HEK293 (cell line): ENCODE data around the gene ZNF358.

Experiments used
- CTCF ChIA-PET: fragments of 350-600 bp; formaldehyde crosslinking; extraction: SDS; loops from one replicate; lab custom pipeline; 2021; ENCODE audit warnings: antibody characterized with exemption; lab: Yijun Ruan, JAX
- POLR2A ChIA-PET: fragments of 300-600 bp; formaldehyde crosslinking; extraction: SDS; loops from one replicate; lab custom pipeline; 2020; ENCODE audit warnings: antibody characterized with exemption, inconsistent platforms; lab: Yijun Ruan, JAX
- H3K27ac ChIP-seq: fragments of 200-500 bp; sonication (Bioruptor generic); 2 replicates; pipeline ENCODE4 v1.5.1; 2014; ENCODE audit warnings: low read depth, low read length, control low read depth, inconsistent platforms; ENCODE audit errors: extremely low read depth
- H3K36me3 ChIP-seq, 2 experiments: fragments of 200-500 bp in 1 of 2; sonication (Bioruptor generic) in 1 of 2; 1 replicate in 1 of 2; 2 replicates in 1 of 2; pipeline ENCODE4 v1.5.1; 2014 to 2017; ENCODE audit warnings: inconsistent platforms in 2 of 2, low read length in 2 of 2; ENCODE audit not compliant: control insufficient read depth in 2 of 2, insufficient read depth in 1 of 2
- H3K4me1 ChIP-seq: fragments of 200-500 bp; sonication (Bioruptor generic); 2 replicates; pipeline ENCODE4 v1.5.1; 2014; ENCODE audit warnings: mild to moderate bottlenecking, low read length, inconsistent platforms; ENCODE audit not compliant: control insufficient read depth, insufficient read depth
- H3K4me3 ChIP-seq: 2 replicates; pipeline ENCODE4 v1.5.1; 2011; ENCODE audit warnings: low read depth, mild to moderate bottlenecking, control low read depth, low read length, moderate library complexity
- H3K9me3 ChIP-seq: fragments of 200-500 bp; sonication (Bioruptor generic); 2 replicates; pipeline ENCODE4 v1.5.1; 2014; ENCODE audit warnings: low read depth, low read length, inconsistent platforms; ENCODE audit not compliant: control insufficient read depth, insufficient read depth
- BCL11A ChIP-seq: fragments of 450-650 bp; formaldehyde crosslinking; IDR thresholded peaks from 2 replicates; pipeline ENCODE4 v1.5.1; 2016; ENCODE audit warnings: low read depth, missing biosample characterization, missing genetic modification characterization
- MYNN ChIP-seq: fragments of 450-650 bp; formaldehyde crosslinking; IDR thresholded peaks from 2 replicates; pipeline ENCODE4 v1.5.1; 2016; ENCODE audit warnings: missing biosample characterization, missing genetic modification characterization, borderline replicate concordance
- PRDM1 ChIP-seq: fragments of 450-650 bp; formaldehyde crosslinking; IDR thresholded peaks from 2 replicates; pipeline ENCODE4; 2016; ENCODE audit warnings: missing biosample characterization, missing genetic modification characterization
- REPIN1 ChIP-seq: fragments of 450-650 bp; formaldehyde crosslinking; IDR thresholded peaks from 2 replicates; pipeline ENCODE4 v1.5.1; 2017; ENCODE audit warnings: missing biosample characterization, missing genetic modification characterization, low read depth
- SETDB1 ChIP-seq: IDR thresholded peaks from one replicate; pipeline ENCODE4 v1.6.1; 2017; ENCODE audit warnings: mild to moderate bottlenecking, low read length, moderate library complexity, mixed read lengths; ENCODE audit not compliant: insufficient read length
- ZBTB17 ChIP-seq: fragments of 450-650 bp; formaldehyde crosslinking; IDR thresholded peaks from 2 replicates; pipeline ENCODE4 v1.5.1; 2016; ENCODE audit warnings: missing biosample characterization, missing genetic modification characterization
- ZNF138 ChIP-seq: fragments of 450-650 bp; formaldehyde crosslinking; IDR thresholded peaks from 2 replicates; pipeline ENCODE4 v1.5.1; 2016; ENCODE audit warnings: missing biosample characterization, missing genetic modification characterization, borderline replicate concordance
- ZNF146 ChIP-seq: fragments of 450-650 bp; formaldehyde crosslinking; IDR thresholded peaks from 2 replicates; pipeline ENCODE4 v1.5.1; 2016; ENCODE audit warnings: missing biosample characterization, missing genetic modification characterization
- ZNF221 ChIP-seq: fragments of 450-650 bp; formaldehyde crosslinking; IDR thresholded peaks from 2 replicates; pipeline ENCODE4 v1.5.1; 2017; ENCODE audit warnings: missing biosample characterization, missing genetic modification characterization, borderline replicate concordance
- ZNF239 ChIP-seq: fragments of 450-650 bp; formaldehyde crosslinking; IDR thresholded peaks from 2 replicates; pipeline ENCODE4 v1.5.1; 2016; ENCODE audit warnings: missing biosample characterization, missing genetic modification characterization
- ZNF274 ChIP-seq, 2 experiments: fragments of 200-500 bp in 1 of 2; fragments of 450-650 bp in 1 of 2; sonication (Bioruptor generic) in 1 of 2; formaldehyde crosslinking in 1 of 2; IDR thresholded peaks; 2 replicates each; pipeline versions ENCODE4 v1.5.1 to v1.6.1; 2014 to 2016; ENCODE audit warnings: borderline replicate concordance in 1 of 2, inconsistent platforms in 1 of 2, low read length in 1 of 2, missing biosample characterization in 1 of 2, missing genetic modification characterization in 1 of 2
- ZNF48 ChIP-seq: fragments of 450-650 bp; formaldehyde crosslinking; IDR thresholded peaks from 2 replicates; pipeline ENCODE4 v1.5.1; 2016; ENCODE audit warnings: missing biosample characterization, missing genetic modification characterization
- ZNF558 ChIP-seq: fragments of 450-650 bp; formaldehyde crosslinking; IDR thresholded peaks from 2 replicates; pipeline ENCODE4 v1.5.1; 2016; ENCODE audit warnings: missing biosample characterization, missing genetic modification characterization
- ZNF560 ChIP-seq: fragments of 450-650 bp; formaldehyde crosslinking; IDR thresholded peaks from 2 replicates; pipeline ENCODE4 v1.5.1; 2017; ENCODE audit warnings: missing biosample characterization, missing genetic modification characterization, borderline replicate concordance
- ZNF792 ChIP-seq: fragments of 450-650 bp; formaldehyde crosslinking; IDR thresholded peaks from 2 replicates; pipeline ENCODE4 v1.5.1; 2016; ENCODE audit warnings: missing biosample characterization, missing genetic modification characterization
- ZSCAN23 ChIP-seq: fragments of 450-650 bp; formaldehyde crosslinking; IDR thresholded peaks from 2 replicates; pipeline ENCODE4 v1.5.1; 2016; ENCODE audit warnings: missing biosample characterization, missing genetic modification characterization
- TF ChIP-seq, protein P1 (sequence below): fragments of 450-650 bp; formaldehyde crosslinking; IDR thresholded peaks from 2 replicates; pipeline ENCODE4 v1.5.1; 2016; ENCODE audit warnings: missing biosample characterization, missing genetic modification characterization
- TF ChIP-seq, protein P2 (sequence below): fragments of 450-650 bp; formaldehyde crosslinking; IDR thresholded peaks from 2 replicates; pipeline ENCODE4 v1.5.1; 2016; ENCODE audit warnings: missing biosample characterization, missing genetic modification characterization, low read depth
- TF ChIP-seq, protein P3 (sequence below): fragments of 450-650 bp; formaldehyde crosslinking; IDR thresholded peaks from 2 replicates; pipeline ENCODE4 v1.5.1; 2016; ENCODE audit warnings: missing biosample characterization, missing genetic modification characterization
- TF ChIP-seq, protein P4 (sequence below): fragments of 450-650 bp; formaldehyde crosslinking; IDR thresholded peaks from 2 replicates; pipeline ENCODE4 v1.5.1; 2016; ENCODE audit warnings: missing biosample characterization, missing genetic modification characterization
- TF ChIP-seq, protein P5 (sequence below): fragments of 450-650 bp; IDR thresholded peaks from 2 replicates; pipeline ENCODE4 v1.5.1; 2018; ENCODE audit warnings: missing biosample characterization, missing genetic modification characterization

The ZNF358 gene

DNA sequence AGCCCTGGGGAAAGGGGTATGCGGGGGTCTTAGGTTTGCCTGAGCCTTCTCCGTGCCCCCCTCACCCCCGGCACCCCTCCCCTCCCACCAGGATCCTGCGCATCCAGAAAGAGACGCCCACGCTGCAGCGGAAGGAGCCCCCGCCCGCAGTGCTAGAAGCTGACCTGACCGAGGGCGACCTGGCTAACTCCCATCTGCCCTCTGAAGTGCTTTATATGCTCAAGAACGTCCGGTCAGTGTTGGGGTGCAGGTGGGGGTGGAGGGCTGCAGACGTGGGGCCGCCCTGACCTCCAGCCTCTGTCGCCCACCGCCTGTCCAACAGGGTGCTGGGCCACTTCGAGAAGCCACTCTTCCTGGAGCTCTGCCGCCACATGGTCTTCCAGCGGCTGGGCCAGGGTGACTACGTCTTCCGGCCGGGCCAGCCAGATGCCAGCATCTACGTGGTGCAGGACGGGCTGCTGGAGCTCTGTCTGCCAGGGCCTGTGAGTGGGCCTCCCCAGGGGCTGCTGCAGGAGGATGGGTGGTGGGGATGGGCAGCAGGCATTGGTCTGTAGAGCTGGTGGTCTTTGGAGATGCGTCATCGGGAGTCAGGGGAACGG is 24.0 kb downstream of the ZNF358 start:
- ChIA-PET CTCF (interaction anchor here (0.6 kb wide), 1 partner anchor 260 kb away, joined by 3 read pairs; no protein-coding TSS in a partner anchor), POLR2A (no interaction called here)
- Histone ChIP-seq H3K4me1 (no peaks in the 10 kb centered on the region), H3K9me3 (no peaks in the 10 kb centered on the region), H3K4me3 (no peak overlapping the region), H3K27ac (no peak overlapping the region), H3K36me3 (peaks cover 0 to 32% of the 10 kb centered on the region in 2 experiments; a peak in 1 of 3 replicates)
- TF ChIP-seq, protein P1, sequence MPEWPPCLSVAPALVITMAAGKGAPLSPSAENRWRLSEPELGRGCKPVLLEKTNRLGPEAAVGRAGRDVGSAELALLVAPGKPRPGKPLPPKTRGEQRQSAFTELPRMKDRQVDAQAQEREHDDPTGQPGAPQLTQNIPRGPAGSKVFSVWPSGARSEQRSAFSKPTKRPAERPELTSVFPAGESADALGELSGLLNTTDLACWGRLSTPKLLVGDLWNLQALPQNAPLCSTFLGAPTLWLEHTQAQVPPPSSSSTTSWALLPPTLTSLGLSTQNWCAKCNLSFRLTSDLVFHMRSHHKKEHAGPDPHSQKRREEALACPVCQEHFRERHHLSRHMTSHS (tag by site-specific recombination), result no peak
- TF ChIP-seq ZNF138 (tag by site-specific recombination) (no peak), BCL11A (tag by site-specific recombination) (no peak), MYNN (tag by site-specific recombination) (no peak), ZNF239 (tag by site-specific recombination) (no peak), SETDB1 (no peak), ZSCAN23 (no peak), ZNF48 (tag by site-specific recombination) (no peak), ZNF146 (tag by site-specific recombination) (no peak), ZNF792 (tag by site-specific recombination) (no peak), ZNF221 (tag by site-specific recombination) (no peak), REPIN1 (tag by site-specific recombination) (no peak), ZNF274 (IDR thresholded peaks at IDR 0.05; ENCODE audit: low read length) (no peak), ZNF274 (tag by site-specific recombination; IDR thresholded peaks at IDR 0.05; ENCODE audit: borderline replicate concordance) (no peak), ZBTB17 (no peak), ZNF558 (tag by site-specific recombination) (no peak), ZNF560 (no peak)
- TF ChIP-seq, protein P2, sequence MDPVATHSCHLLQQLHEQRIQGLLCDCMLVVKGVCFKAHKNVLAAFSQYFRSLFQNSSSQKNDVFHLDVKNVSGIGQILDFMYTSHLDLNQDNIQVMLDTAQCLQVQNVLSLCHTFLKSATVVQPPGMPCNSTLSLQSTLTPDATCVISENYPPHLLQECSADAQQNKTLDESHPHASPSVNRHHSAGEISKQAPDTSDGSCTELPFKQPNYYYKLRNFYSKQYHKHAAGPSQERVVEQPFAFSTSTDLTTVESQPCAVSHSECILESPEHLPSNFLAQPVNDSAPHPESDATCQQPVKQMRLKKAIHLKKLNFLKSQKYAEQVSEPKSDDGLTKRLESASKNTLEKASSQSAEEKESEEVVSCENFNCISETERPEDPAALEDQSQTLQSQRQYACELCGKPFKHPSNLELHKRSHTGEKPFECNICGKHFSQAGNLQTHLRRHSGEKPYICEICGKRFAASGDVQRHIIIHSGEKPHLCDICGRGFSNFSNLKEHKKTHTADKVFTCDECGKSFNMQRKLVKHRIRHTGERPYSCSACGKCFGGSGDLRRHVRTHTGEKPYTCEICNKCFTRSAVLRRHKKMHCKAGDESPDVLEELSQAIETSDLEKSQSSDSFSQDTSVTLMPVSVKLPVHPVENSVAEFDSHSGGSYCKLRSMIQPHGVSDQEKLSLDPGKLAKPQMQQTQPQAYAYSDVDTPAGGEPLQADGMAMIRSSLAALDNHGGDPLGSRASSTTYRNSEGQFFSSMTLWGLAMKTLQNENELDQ (tag by site-specific recombination), result no peak
- TF ChIP-seq, protein P3, sequence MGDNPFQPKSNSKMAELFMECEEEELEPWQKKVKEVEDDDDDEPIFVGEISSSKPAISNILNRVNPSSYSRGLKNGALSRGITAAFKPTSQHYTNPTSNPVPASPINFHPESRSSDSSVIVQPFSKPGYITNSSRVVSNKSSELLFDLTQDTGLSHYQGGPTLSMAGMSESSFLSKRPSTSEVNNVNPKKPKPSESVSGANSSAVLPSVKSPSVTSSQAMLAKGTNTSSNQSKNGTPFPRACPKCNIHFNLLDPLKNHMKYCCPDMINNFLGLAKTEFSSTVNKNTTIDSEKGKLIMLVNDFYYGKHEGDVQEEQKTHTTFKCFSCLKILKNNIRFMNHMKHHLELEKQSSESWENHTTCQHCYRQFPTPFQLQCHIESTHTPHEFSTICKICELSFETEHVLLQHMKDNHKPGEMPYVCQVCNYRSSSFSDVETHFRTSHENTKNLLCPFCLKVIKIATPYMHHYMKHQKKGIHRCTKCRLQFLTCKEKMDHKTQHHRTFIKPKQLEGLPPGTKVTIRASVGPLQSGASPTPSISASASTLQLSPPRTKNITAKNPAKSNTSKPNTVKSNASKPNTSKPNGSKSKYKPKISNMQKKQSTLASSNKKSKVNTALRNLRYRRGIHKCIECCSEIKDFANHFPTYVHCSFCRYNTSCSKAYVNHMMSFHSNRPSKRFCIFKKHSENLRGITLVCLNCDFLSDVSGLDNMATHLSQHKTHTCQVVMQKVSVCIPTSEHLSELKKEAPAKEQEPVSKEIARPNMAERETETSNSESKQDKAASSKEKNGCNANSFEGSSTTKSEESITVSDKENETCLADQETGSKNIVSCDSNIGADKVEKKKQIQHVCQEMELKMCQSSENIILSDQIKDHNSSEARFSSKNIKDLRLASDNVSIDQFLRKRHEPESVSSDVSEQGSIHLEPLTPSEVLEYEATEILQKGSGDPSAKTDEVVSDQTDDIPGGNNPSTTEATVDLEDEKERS (tag by site-specific recombination), result no peak

DNA sequence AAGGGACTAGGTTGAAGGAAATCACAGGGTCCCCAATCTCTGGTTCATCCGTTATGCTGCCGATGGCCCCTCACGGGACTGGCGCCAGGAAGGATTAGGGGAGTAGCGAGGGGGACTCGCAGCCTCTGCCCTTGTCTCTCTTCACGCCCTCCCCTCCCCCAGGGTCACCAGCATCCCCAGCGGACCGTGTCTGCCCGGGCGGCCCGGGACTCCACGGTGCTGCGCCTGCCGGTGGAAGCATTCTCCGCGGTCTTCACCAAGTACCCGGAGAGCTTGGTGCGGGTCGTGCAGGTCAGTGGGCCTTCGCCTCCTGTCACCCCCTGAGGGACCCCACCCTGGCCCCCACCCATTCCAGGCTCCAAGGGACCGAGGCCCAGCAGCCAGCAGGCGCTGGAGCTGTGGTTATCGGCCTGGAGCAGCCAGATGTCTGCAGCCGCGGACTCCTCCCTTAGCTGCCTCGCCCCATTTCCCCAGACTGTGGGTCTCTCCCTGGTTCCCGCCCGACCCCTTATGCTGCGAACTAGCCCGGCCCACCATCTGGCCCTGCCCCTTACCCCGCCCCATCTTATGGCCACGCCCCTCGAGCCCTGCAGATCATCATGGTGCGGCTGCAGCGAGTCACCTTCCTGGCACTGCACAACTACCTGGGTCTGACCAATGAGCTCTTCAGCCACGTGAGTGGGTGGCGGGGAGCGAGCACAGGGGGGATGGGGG is 25.0 kb downstream of the ZNF358 start:
- ChIA-PET CTCF (no interaction called here), POLR2A (no interaction called here)
- no peak overlapping the region for H3K27ac ChIP-seq
- H3K4me3 ChIP-seq, result no peak overlapping the region
- H3K4me1 ChIP-seq, result no peaks in the 10 kb centered on the region
- peaks cover 0 to 32% of the 10 kb centered on the region in 2 experiments; a peak in 1 of 3 replicates for H3K36me3 ChIP-seq
- no peaks in the 10 kb centered on the region for H3K9me3 ChIP-seq
- TF ChIP-seq, protein P4, sequence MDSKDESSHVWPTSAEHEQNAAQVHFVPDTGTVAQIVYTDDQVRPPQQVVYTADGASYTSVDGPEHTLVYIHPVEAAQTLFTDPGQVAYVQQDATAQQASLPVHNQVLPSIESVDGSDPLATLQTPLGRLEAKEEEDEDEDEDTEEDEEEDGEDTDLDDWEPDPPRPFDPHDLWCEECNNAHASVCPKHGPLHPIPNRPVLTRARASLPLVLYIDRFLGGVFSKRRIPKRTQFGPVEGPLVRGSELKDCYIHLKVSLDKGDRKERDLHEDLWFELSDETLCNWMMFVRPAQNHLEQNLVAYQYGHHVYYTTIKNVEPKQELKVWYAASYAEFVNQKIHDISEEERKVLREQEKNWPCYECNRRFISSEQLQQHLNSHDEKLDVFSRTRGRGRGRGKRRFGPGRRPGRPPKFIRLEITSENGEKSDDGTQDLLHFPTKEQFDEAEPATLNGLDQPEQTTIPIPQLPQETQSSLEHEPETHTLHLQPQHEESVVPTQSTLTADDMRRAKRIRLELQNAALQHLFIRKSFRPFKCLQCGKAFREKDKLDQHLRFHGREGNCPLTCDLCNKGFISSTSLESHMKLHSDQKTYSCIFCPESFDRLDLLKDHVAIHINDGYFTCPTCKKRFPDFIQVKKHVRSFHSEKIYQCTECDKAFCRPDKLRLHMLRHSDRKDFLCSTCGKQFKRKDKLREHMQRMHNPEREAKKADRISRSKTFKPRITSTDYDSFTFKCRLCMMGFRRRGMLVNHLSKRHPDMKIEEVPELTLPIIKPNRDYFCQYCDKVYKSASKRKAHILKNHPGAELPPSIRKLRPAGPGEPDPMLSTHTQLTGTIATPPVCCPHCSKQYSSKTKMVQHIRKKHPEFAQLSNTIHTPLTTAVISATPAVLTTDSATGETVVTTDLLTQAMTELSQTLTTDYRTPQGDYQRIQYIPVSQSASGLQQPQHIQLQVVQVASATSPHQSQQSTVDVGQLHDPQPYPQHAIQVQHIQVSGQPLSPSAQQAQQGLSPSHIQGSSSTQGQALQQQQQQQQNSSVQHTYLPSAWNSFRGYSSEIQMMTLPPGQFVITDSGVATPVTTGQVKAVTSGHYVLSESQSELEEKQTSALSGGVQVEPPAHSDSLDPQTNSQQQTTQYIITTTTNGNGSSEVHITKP (tag by site-specific recombination), result no peak
- TF ChIP-seq, protein P5, sequence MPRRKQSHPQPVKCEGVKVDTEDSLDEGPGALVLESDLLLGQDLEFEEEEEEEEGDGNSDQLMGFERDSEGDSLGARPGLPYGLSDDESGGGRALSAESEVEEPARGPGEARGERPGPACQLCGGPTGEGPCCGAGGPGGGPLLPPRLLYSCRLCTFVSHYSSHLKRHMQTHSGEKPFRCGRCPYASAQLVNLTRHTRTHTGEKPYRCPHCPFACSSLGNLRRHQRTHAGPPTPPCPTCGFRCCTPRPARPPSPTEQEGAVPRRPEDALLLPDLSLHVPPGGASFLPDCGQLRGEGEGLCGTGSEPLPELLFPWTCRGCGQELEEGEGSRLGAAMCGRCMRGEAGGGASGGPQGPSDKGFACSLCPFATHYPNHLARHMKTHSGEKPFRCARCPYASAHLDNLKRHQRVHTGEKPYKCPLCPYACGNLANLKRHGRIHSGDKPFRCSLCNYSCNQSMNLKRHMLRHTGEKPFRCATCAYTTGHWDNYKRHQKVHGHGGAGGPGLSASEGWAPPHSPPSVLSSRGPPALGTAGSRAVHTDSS, result no peak
- TF ChIP-seq PRDM1 (tag by site-specific recombination), result no peak
